ENCODE data around the gene TRIM33. TPM values are rescaled to one million over a fixed set of nuclear protein-coding genes. Genes with fewer than 3 reads are reported as not detected.

Gene TRIM33
- total RNA-seq, 1 experiment from 2014 or later = 41.2 TPM

GRCh38 chr1:114492978-114493377, 18.0 kb downstream of the TRIM33 start:
- H3K27ac ChIP-seq (ENCODE audit: low read depth, low read length) = no peak overlapping the region
- no peak overlapping the region for H3K4me3 ChIP-seq (replicated peaks in 1 of 2; ENCODE audit: low read depth in 1 of 2, low read length in 2 of 2)
- no peaks in the 10 kb centered on the region for H3K27me3 ChIP-seq (ENCODE audit: insufficient read depth, low read length)
- POLR2A ChIA-PET = no interaction called here
- peaks cover 99% of the 10 kb centered on the region for H3K79me2 ChIP-seq (ENCODE audit: insufficient read depth, low read length)
- H3K9me3 ChIP-seq (ENCODE audit: control insufficient read depth in 1 of 2, insufficient read depth in 1 of 2, low read depth in 1 of 2, low read length in 2 of 2) = no peaks in the 10 kb centered on the region
- ATAC-seq (no peak), DNase-seq (ENCODE audit: low read depth, low spot score) (no peak)
- no peak for TF ChIP-seq RAD21 (IDR thresholded peaks at IDR 0.05; ENCODE audit: low read depth)
- TF ChIP-seq CTCF (IDR thresholded peaks at IDR 0.05 in 2 of 3, conservative IDR thresholded peaks at IDR 0.05 in 1 of 3; ENCODE audit: borderline replicate concordance in 1 of 3, insufficient read depth in 1 of 3, low read depth in 2 of 3, low read length in 2 of 3) = no peak
- TF ChIP-seq EZH2phosphoT487 (IDR thresholded peaks at IDR 0.05; ENCODE audit: borderline replicate concordance) = no peak
- no peak for TF ChIP-seq REST (IDR thresholded peaks at IDR 0.05; ENCODE audit: low read depth)
- no peak for TF ChIP-seq ATF3 (IDR thresholded peaks at IDR 0.05)
- TF ChIP-seq ZNF274 (IDR thresholded peaks at IDR 0.05; ENCODE audit: low read depth, low read length) = no peak
- TF ChIP-seq POLR2A (IDR thresholded peaks at IDR 0.05; ENCODE audit: borderline replicate concordance, extremely low read depth, insufficient read depth, insufficient read length) = no peak
- no peak for TF ChIP-seq EGR1 (IDR thresholded peaks at IDR 0.05; ENCODE audit: low read depth)
- no peak for TF ChIP-seq YY1 (IDR thresholded peaks at IDR 0.05; ENCODE audit: extremely low read depth, insufficient replicate concordance, low read depth, low read length)
- no peak for TF ChIP-seq ZFX (IDR thresholded peaks at IDR 0.05)
- no peak for TF ChIP-seq ELF1 (IDR thresholded peaks at IDR 0.05; ENCODE audit: borderline replicate concordance, low read depth)
- no peak for TF ChIP-seq SP1 (IDR thresholded peaks at IDR 0.05; ENCODE audit: low read depth)
- TF ChIP-seq JUND (IDR thresholded peaks at IDR 0.05) = no peak
- TF ChIP-seq POLR2AphosphoS5 (IDR thresholded peaks at IDR 0.05; ENCODE audit: low read depth, low read length) = no peak
- TF ChIP-seq MAX (IDR thresholded peaks at IDR 0.05) = no peak
- H3K36me3 ChIP-seq (ENCODE audit: control insufficient read depth in 1 of 2, insufficient read depth in 2 of 2, low read length in 2 of 2) = no peaks in the 10 kb centered on the region; a peak in 1 of 4 replicates
- intact Hi-C loops (cut with micrococcal nuclease) = no loop called here
- H2AFZ ChIP-seq (ENCODE audit: low read depth, low read length, poor library complexity, severe bottlenecking) = no peak overlapping the region
- RAD21 ChIA-PET (ENCODE audit: low non-redundant PET in 1 of 2, low total read pairs in 2 of 2, uncharacterized antibody in 2 of 2, unreplicated experiment in 2 of 2) = no interaction called here
- no peak overlapping the region for H3K4me2 ChIP-seq (ENCODE audit: low read length)
- no TSS peak for BruUV-seq (replicated peaks)
- no peaks in the 10 kb centered on the region; the same call in 1 of the 2 replicates for H4K20me1 ChIP-seq (ENCODE audit: insufficient read depth)
- no peaks in the 10 kb centered on the region for H3K9me2 ChIP-seq (ENCODE audit: insufficient read depth)
- CTCF ChIA-PET = no interaction called here
- H3K4me1 ChIP-seq (ENCODE audit: control insufficient read depth in 1 of 2, insufficient read depth in 2 of 2, low read length in 2 of 2) = no peaks in the 10 kb centered on the region
- no peak overlapping the region for H3K9ac ChIP-seq (ENCODE audit: low read length)
